Tibial nerve (tissue), 4 donors: Measurements from ENCODE around the gene GLYATL3. TPM values are rescaled to one million over a fixed set of nuclear protein-coding genes. Genes with fewer than 3 reads are reported as not detected.

Source experiments
- DNase-seq, 2 donors: peaks; one replicate each; pipeline ENCODE4 v3.0.0-alpha.2; 2019; ENCODE audit warnings: low spot score in 2 of 2
- H3K27ac ChIP-seq, 4 donors: fragments of 200-600 bp; sonication (generic) in 3 of 4; one replicate each; pipeline ENCODE4 v1.5.1; 2017 to 2019; ENCODE audit warnings: mild to moderate bottlenecking in 1 of 4
- H3K27me3 ChIP-seq, 2 donors: fragments of 200-600 bp; sonication (generic) in 1 of 2; one replicate each; pipeline versions ENCODE4 v1.5.1 to v1.6.0; 2017 to 2019
- H3K36me3 ChIP-seq, 3 donors: fragments of 200-600 bp; sonication (generic); one replicate each; pipeline ENCODE4 v1.5.1; 2018 to 2019
- H3K4me1 ChIP-seq, 4 donors: fragments of 200-600 bp; sonication (generic) in 3 of 4; one replicate each; pipeline ENCODE4 v1.5.1; 2017 to 2019
- H3K4me3 ChIP-seq, 4 donors: fragments of 200-600 bp; sonication (generic) in 3 of 4; one replicate each; pipeline ENCODE4 v1.5.1; 2017 to 2019; ENCODE audit warnings: mild to moderate bottlenecking in 1 of 4, moderate library complexity in 1 of 4
- H3K9me3 ChIP-seq, 4 donors: fragments of 200-600 bp; sonication (generic) in 3 of 4; one replicate each; pipeline ENCODE4 v1.5.1; 2017 to 2019
- EP300 ChIP-seq, 2 donors: sonication (generic); formaldehyde crosslinking; IDR thresholded peaks; one replicate each; pipeline ENCODE4 v1.6.1; 2017; ENCODE audit warnings: antibody characterized with exemption in 2 of 2, mild to moderate bottlenecking in 1 of 2
- POLR2A ChIP-seq, 2 donors: fragments of 450-650 bp; IDR thresholded peaks; one replicate each; pipeline ENCODE4 v1.6.1; 2017; ENCODE audit warnings: antibody characterized with exemption in 2 of 2, mild to moderate bottlenecking in 2 of 2, moderate library complexity in 2 of 2
- WGBS, 2 donors: methylation state at CpG; one replicate each; pipeline ENCODE4 v1.1.5; 2018; 5-methylcytosine and 5-hydroxymethylcytosine counted together
- total RNA-seq, 4 donors: library from RNA; depleted of rRNA; stranded (reverse); fragments of >200 nt; gene quantifications; one replicate each; pipeline ENCODE4 v1.1.0, GENCODE V29; 2016
- TF ChIP-seq, protein P1 (sequence below), 5 experiments: fragments of 200-600 bp in 3 of 5; fragments of 450-650 bp in 2 of 5; sonication (generic) in 3 of 5; IDR thresholded peaks; one replicate each; pipeline ENCODE4 v1.5.1; 2016 to 2019; ENCODE audit warnings: antibody characterized with exemption in 5 of 5, mild to moderate bottlenecking in 3 of 5, moderate library complexity in 2 of 5

Gene GLYATL3
- total RNA-seq, 4 donors from 2014 or later = not detected

GRCh38 chr6:49541210-49541724 lies 41.5 kb downstream of the GLYATL3 start:
- no peaks in the 10 kb centered on the region for H3K27me3 ChIP-seq

DNA sequence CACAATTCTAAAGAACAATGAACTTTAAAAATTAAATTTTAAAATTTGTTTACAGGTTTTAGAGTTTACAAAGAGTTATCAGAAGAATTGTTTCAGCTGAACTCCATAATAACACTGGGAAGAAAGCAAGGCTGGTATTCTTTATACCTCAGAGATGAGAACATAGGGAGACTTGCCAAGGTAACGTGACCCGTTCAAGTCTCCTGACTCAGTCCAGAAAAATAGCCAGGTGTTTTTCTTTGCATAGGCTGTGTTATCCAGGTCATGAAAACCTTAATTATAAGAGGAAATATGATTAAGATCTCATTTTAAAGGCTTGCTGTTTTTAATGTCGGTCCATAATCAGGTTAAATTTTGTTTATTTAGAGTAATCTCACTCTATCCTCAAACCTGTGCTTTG lies 42.2 kb downstream of the GLYATL3 start:
- 84 to 85% methylated on average over 3 of the region's 3 CpGs for WGBS, 2 donors
- no peaks in the 10 kb centered on the region for H3K9me3 ChIP-seq
- no peaks in the 10 kb centered on the region for H3K4me1 ChIP-seq
- no peaks in the 10 kb centered on the region for H3K27me3 ChIP-seq
- H3K27ac ChIP-seq = no peak overlapping the region
- DNase-seq = no peak
- TF ChIP-seq, protein P1, sequence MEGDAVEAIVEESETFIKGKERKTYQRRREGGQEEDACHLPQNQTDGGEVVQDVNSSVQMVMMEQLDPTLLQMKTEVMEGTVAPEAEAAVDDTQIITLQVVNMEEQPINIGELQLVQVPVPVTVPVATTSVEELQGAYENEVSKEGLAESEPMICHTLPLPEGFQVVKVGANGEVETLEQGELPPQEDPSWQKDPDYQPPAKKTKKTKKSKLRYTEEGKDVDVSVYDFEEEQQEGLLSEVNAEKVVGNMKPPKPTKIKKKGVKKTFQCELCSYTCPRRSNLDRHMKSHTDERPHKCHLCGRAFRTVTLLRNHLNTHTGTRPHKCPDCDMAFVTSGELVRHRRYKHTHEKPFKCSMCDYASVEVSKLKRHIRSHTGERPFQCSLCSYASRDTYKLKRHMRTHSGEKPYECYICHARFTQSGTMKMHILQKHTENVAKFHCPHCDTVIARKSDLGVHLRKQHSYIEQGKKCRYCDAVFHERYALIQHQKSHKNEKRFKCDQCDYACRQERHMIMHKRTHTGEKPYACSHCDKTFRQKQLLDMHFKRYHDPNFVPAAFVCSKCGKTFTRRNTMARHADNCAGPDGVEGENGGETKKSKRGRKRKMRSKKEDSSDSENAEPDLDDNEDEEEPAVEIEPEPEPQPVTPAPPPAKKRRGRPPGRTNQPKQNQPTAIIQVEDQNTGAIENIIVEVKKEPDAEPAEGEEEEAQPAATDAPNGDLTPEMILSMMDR (IDR thresholded peaks at IDR 0.05) = no peak
- TF ChIP-seq POLR2A (IDR thresholded peaks at IDR 0.05) (no peak), EP300 (IDR thresholded peaks at IDR 0.05) (no peak)
- H3K4me3 ChIP-seq = no peak overlapping the region
- H3K36me3 ChIP-seq = no peaks in the 10 kb centered on the region

More at GRCh38 chr6:49541210-49541724, 41.5 kb downstream of the GLYATL3 start:
- no peaks in the 10 kb centered on the region for H3K36me3 ChIP-seq
- DNase-seq = no peak
- H3K4me1 ChIP-seq = no peaks in the 10 kb centered on the region
- no peak overlapping the region for H3K27ac ChIP-seq
- TF ChIP-seq, protein P1 (IDR thresholded peaks at IDR 0.05) = no peak
- no peak for TF ChIP-seq POLR2A (IDR thresholded peaks at IDR 0.05)
- no peak for TF ChIP-seq EP300 (IDR thresholded peaks at IDR 0.05)
- H3K9me3 ChIP-seq = no peaks in the 10 kb centered on the region
- whole genome bisulfite sequencing, 2 donors = 27 to 31% methylated on average over 1 of the region's 1 CpG
- no peak overlapping the region for H3K4me3 ChIP-seq

GRCh38 chr6:49543087-49543858 lies 43.5 kb downstream of the GLYATL3 start:
- no peak for TF ChIP-seq EP300 (IDR thresholded peaks at IDR 0.05)
- no peak for DNase-seq
- H3K27me3 ChIP-seq = no peaks in the 10 kb centered on the region
- WGBS, 2 donors = 75 to 79% methylated on average over 7 of the region's 7 CpGs
- no peaks in the 10 kb centered on the region for H3K36me3 ChIP-seq
- H3K4me1 ChIP-seq = no peaks in the 10 kb centered on the region
- H3K9me3 ChIP-seq = no peaks in the 10 kb centered on the region
- H3K27ac ChIP-seq = no peak overlapping the region
- no peak overlapping the region for H3K4me3 ChIP-seq

DNA sequence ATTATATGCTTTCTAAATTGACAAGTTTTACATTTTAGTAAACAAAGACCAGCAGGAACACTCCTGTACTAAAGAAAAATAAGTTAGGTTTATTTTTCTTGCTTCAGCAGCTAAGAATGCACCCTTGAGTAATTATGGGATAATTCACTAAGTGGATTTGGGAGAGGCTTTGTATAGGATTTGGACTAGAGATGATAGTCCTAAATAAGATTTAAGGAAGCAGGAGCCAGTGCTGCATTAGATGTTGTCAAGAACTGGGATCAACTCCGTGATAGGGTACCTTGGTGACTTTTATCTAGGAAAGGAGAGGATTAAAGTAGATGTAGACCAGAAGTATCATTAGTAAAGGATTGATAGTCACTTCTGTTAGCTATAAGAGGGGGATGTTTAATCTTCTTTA lies 46.6 kb downstream of the GLYATL3 start:
- peaks cover 0 to 19% of the 10 kb centered on the region in 2 donors for H3K27me3 ChIP-seq
- H3K4me3 ChIP-seq = no peak overlapping the region
- no peak overlapping the region for H3K27ac ChIP-seq
- no peaks in the 10 kb centered on the region for H3K36me3 ChIP-seq
- WGBS, 2 donors = 70 to 74% methylated on average over 1 of the region's 1 CpG
- peaks cover 0 to 15% (median 6%) of the 10 kb centered on the region in 4 donors for H3K4me1 ChIP-seq
- no peak for DNase-seq
- H3K9me3 ChIP-seq = no peaks in the 10 kb centered on the region
- TF ChIP-seq POLR2A (IDR thresholded peaks at IDR 0.05) (no peak), EP300 (IDR thresholded peaks at IDR 0.05) (no peak)
- TF ChIP-seq, protein P1 (IDR thresholded peaks at IDR 0.05) = no peak

GRCh38 chr6:49548613-49549304 lies 49.0 kb downstream of the GLYATL3 start:
- Histone ChIP-seq H3K4me1 (peaks cover 0 to 21% (median 6%) of the 10 kb centered on the region in 4 donors), H3K27me3 (peaks cover 0 to 20% of the 10 kb centered on the region in 2 donors), H3K4me3 (no peak overlapping the region), H3K9me3 (no peaks in the 10 kb centered on the region), H3K36me3 (no peaks in the 10 kb centered on the region), H3K27ac (no peak overlapping the region)
- TF ChIP-seq EP300 (IDR thresholded peaks at IDR 0.05) (no peak), POLR2A (IDR thresholded peaks at IDR 0.05) (no peak)
- TF ChIP-seq, protein P1 (IDR thresholded peaks at IDR 0.05) = no peak
- DNase-seq = no peak
- 80 to 84% methylated on average over 5 of the region's 5 CpGs for WGBS, 2 donors
